NCI-H2107 treated with DMSO at 0.1 percent for 48 hours (cell line): ENCODE results near the gene UNC13B.
A peak's percentile ranks its signal among the peaks of the same experiment; 100 is the strongest.

Experiments used
- DNase-seq: peaks from one replicate; lab custom pipeline; 2025; ENCODE audit not compliant: unreplicated experiment; lab: John Stamatoyannopoulos, UW

UNC13B gene

DNA sequence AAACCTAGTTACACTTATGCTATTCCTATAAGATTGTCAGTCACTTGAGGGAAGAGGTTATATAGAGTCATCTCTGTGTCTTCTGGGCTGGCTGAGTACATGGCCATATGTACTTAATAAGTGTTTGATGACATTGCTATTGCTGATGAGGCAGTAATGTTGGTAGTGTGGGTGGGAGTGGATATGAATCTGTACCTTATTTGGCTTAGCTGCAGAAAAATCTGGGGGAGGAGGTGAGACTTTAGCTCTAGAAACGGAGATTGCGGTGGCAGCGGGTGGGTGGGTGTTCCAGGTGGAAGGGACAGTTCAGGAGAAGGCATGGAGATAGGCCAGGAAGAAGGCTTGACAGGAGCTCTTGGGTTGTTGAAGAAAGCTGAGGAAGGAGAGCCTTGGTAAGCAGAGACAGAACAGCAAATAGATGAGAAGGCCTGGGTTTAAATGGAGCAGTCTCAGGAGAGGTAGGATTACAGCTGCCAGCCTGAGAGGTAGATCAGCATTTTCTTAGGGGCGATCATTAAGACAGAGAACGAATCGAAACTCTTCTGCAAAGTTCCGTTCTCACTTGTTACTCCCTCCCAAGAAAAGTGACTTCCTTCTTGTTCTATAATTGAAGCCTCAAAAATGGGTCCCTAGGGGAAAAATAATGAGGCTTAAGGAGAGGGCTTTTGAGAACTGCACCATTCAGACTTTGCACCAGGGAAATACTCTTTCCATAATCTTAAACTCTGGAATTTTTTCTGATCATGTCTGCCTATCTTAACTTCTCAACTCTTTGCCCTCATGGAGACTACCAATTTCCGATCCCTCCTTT, 160.5 kb downstream of the UNC13B start:
- no peak for DNase-seq

DNA sequence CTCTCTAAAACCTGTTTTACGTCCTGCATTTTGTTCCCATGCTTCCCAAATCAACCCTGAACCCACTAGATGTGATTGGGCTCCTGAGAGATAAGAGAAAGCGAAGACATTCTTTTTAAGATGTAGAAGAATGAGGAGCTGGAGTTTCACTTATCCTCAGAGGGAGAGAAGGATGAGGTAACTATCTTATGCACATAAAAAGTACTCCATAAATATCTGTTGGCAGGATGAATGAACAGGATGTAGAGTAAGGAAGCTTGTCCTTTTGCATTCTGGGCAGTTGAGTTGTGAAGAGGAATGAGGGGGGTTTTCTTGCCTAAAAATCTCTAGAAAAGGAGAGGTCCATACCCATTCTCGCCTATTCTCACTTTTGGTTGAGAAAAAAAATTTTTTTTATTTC, 163.2 kb downstream of the UNC13B start:
- DNase-seq = no peak

DNA sequence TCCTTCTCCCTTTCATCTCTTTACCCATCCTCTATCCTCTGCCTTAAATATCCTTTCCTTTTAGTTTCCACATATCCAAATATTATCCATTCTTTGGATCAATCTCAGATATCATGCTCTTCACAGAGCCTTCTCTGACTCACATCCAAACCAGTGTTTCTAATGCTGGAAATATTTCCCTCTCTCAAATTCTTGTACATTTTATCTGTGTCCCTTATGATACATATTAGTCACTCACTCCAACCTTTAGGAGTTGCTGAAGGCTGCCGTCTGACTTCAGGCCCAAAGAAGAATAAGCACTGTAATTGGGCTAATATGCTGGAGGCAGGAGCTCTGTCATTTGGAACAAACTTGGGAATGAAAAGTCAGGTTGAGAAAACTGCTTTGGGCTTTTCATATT, 171.7 kb downstream of the UNC13B start:
- no peak for DNase-seq

DNA sequence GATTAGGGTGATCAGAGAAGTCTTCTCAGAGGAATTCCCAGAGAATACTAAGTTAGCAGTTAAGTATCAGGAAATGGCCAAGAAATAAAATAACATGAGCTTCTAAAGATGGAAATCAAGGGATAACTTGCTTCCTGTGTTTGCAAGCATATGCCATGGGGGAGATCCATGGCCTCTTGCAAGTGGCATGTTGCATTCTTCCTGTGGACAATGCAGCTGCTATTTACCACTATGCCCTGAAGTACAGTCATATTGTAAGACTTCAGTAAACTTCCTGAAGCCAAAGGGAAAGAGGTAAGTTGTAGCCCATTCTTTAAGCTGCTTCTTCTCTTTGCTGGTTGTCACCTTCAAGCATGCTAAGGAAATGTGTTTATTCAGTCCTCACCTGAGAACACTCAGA, 173.4 kb downstream of the UNC13B start:
- no peak for DNase-seq

DNA sequence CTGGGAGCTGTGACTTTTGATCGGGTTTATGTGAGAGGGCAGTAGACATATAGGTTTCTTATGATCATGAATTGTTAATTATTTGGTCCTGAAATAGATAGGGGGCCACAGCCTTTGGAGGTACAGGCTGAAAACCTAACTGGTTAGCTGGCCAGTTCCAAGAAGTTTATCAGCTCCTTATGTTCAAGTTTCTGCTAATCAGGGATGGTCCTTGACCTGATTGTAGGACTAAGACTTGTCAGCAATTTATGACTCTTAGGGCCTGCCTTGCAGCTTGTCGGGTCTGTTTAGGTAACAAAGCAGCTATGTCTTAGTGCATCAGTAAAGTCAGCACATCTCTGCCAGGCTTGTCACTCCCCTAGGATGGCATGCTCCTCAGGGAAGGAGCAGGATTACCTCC, 176.3 kb downstream of the UNC13B start:
- no peak for DNase-seq

DNA sequence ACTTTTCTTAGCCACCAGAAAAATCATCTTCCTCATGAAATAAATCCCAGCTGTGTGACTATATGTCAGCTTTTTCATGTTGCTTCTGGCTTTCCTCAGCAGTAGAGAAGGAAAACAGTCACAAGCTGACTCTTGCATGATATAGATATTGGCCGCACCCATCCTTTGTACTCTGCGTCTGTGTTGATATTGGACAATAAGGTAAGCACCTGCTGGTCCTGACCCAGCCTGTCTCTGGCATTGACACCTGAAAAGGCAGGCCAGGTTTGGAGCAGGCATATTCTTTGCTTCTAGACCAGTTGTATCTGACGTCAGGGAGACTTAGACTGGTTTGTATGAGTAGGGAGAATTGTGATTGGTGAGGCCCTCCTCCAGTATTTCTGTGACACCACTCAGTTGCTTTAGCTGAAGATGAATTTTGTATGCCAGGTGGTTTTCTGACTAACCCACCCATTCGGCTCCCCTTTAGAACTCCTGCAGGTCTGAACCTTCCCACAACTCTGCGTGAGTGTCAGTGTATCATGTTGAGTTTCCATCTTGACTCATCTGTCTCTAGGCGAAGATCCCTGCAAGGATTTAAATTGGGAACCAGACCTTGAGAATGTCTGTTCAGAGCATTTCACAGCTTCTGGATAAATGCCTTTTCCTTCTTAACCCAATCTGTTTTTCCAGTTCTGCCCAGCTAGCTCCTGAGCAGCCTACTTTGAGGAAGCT, 176.9 kb downstream of the UNC13B start:
- no peak for DNase-seq

DNA sequence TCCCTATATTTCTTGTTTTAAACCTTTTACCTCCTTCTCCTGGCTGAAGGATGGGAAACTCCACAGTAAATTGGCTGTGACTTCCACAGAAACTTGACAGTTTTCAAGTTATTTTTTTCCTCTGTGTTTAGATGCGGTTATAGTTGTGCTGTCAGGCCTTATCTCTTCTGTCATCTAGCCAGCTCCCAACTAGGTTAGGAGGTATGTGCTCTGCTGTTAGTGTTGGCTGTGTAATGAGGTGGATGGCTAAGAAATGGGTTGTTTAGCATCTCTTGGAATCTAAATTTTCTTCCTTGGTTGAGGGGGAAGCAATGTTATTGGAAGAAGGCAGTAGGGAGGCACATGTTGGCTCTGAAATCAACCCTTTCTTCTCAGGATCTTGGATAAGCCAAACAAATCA, 178.2 kb downstream of the UNC13B start:
- no peak for DNase-seq

DNA sequence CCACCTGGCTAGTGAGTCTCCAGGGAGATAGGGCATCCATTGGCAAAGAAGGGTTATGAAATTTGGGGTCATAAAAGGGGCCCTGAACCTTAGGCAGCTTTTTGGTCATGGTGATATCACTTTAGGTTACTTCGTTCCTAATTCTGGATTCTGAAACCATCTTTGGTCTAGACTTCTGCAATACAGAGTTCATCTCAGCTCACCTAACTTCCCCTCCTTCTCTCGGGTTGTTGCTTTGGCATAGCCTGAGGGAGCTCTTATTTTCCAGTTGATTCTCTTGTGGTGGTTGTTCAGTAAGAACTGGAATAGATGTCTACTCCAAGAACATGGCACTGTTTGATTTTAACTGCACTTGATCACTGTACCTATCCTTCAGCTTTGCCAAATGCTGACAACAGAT, 179.2 kb downstream of the UNC13B start:
- DNase-seq = no peak

DNA sequence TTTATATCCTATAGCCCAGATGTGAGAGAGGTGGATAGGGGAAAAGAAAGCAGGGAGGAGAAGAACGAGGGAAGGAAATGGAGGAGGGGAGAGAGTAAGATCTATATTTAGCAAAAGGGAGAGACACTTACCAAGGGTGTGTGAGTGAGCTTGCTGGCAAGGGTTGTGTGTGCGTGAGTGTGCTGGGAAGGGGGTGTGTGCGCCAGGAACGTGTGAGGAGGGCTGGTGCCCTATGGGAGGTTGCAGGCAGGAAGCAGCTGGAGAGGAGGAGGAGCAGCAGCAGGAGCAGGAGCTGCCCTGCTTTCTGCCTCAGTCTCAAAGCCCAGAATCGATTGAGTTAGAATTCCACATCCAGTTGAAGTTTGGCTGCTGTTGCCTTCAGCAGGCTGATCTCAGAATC, 179.8 kb downstream of the UNC13B start:
- no peak for DNase-seq

DNA sequence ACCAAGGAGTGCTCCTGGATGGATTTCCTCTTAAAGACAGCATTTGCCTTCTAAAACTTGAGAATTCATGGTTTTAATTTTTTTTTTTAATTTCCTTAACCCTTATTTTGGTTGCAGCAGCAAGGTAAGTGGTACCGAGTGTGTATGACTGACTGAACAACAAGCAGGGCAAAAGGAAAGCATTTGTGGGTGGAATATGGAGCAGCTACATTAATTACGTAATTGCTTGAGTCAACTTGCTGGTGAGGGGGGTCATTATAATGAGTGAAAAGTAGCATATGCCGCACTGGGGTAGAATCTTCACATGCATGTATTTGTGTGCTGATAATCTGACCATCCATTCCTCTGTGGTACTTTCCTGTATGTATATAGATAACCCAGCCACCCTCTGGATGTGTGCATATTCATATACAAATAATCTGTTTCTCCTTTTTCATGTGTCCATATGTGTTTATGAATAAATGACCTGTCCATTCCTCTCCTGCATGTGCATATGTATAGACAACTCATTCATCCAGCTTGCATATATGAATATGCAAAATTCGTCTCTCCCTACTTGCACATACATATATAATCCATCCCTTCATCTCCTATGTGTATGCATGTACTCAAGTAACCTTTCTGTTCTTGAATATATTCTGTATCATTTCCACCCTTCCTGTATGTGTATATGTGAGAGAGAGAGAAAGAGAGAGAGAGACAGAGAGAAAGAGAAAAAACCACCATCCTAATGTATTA, 180.6 kb downstream of the UNC13B start:
- no peak for DNase-seq

DNA sequence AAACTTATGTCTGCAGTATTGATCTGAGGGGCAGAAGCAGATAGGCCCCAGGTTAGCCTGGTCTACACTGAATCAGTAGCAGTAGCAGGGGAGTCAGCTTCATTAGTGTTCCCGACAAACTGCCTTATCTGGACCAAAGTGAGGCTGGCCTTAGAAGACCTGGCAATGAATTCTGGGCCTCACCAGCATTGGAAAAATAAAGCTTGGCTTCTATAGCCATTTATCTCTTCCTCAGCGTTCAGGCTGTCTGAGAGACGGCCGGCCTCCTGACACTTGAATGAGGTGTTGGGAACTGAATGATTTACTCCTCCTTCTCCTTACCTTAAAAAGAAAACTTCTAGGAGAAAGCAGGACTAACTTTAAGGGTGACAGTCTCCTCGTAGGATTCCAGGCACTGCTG, 186.3 kb downstream of the UNC13B start:
- DNase-seq = no peak

DNA sequence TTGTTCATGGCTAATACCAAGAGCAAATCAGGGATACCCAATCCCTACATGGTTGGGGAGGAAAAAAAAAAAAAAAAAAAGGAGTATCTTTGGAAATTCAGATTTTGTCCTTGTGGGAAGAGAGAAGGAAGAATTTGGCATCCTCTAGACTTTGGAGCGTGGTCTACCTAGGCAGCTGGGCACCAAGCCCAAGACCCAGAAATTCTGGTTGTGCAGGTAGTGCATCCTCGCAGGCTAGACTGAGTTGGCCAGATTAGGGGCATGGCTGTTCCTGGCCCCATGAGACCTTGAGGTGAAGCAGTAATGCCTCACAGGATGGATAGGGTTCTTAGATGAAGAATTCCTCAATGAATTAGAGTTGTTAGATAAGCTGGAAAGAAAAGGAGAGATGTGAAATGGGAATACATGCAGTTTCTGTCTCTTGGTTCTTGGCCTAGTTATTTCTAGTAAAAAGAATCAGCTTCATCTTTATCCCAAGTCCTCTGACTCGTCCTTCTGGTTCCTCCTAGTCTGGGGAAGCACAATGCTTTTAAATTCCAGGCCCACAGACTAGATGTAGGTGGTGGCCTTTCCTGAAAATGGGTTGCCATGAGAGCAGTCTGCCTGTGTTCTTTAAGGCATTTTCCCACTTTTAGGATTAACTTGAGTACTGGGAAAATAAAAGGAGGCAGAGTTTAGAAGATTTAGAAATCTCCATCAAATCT, 187.6 kb downstream of the UNC13B start:
- DNase-seq = no peak

DNA sequence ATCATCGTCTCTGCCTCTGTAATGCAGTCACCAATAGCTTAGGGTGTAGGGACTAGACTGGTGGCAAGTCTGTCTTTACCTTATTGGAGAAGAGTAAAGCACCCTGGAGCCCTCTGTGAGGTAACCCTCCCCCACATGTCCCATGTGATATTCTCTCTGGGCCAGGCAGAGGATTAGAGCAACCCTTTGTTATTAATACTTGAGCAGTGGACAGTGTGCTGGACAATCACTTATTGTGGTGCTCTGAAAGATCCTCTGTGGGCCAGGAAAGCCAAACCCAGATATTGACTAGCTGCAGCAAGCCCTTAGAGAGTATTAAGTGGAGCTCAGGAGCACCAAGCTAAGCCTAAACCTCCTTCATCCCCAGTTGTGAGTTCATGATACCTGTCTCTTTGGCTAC, 188.4 kb downstream of the UNC13B start:
- DNase-seq = no peak

DNA sequence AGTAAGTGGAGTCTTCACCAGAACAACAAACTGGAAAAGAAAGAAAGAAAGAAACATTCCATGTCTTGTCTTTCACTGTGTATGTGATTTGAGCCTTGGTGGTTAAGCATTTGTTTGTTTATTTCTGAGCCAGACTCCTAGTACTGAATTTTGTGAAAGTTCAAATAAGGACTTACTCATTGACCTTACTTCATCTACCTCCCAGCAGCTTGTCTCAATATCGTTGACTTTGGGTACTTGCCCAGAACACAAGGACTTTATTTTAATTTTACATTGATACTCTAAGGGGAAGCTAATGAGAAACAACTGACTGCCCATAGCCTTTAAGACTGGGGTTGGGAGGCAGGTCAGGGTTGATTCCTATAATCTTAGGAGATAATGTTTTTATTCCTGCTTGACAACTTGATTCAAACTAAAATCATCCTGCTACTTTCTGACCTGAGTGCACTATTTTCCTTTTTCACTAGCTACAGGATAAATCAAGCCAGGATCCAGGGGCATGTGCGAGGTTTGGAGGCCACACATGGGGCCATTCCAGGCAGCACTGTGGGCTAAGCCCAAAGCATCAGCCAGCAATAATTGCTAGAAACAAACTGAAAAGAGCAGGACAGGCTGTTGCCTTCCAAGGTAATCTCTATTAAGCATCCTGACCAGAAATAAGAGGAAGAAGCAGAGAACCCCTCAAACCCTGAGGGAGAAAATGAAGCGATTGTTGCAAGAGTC, 189.2 kb downstream of the UNC13B start:
- DNase-seq = no peak

DNA sequence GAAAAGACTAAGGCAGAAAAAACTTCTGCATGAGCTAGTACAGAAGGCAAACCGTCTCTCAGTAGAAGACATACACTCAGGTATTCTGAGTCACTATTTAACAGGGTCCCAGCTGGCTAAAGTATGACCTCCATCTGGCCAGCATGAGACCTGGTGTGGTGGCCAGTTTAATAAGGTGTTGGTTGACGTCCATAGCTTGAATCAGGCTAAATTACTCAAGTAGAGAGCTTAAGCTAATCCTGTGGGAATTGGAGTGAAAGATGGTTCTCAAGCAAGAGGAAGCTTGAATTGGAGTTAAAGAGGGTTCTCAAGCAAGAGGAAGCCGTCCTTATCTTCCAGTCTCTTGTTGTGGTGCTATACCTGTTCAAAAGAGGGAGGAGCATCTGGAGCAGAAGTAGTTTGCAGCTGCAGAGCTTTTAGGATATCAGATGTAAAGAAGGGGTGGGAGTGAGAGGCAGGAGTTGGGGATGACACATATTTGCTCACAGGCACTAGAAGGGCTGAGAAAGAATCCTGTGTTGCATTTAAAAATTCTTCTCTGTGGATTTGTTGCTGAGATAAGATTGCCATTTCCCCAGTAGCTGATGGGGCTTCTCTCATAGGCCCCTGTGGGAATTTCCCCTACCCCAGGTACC, 192.0 kb downstream of the UNC13B start:
- no peak for DNase-seq

DNA sequence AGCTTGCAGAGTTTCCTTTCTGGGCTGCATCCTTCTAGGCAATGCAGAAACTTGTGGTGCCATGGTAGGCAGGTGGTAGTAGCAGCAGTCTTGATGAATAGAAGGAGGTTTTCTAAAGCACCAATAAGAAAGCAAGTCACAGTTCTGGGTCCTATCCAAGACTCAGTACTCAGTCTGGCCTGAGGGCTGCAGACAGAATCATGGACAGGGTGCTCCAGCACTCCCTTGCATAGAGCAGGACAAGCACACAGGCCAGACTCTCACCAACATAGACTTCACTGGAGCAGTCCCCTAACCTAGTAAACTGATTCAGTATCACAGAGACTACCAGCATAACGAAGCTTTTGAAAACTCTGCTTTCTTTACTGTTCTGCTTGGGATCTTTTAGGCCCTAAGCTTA, 194.1 kb downstream of the UNC13B start:
- DNase-seq = no peak

DNA sequence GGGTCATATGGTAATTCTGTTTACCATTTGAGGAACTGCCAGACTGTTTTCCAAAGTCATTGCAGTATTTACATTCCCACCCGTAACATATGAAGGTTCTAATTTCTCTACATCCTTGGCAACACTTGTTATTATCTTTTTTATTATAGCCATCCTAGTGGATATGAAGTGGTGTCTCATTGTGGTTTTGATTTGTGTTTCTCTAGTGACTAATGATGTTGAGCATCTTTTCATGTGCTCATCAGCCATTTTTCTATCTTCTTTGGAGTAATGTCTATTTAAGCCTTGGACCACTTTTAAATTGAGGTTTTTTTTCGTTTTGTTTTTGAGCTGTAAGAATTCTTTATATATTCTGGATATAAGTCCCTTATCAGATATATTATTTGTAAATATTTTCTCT, 195.3 kb downstream of the UNC13B start:
- DNase-seq = no peak

DNA sequence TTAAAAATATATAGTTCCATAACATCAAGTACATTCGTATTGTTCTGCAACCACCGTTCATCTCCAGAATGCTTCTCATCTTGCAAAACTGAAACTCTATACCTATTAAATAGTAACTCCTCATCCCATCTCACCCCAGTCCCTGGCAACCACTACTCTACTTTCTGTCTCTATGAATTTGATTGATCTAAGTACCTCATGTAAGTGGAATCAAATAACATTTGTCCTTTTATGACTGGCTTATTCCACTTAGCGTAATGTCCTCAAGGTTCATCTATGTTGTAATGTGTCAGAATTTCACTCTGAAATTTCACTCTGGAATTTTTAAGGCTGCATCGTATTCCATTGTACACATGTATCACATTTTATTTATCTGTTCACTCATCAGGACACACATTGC, 196.0 kb downstream of the UNC13B start:
- DNase-seq = peak; percentile 79

DNA sequence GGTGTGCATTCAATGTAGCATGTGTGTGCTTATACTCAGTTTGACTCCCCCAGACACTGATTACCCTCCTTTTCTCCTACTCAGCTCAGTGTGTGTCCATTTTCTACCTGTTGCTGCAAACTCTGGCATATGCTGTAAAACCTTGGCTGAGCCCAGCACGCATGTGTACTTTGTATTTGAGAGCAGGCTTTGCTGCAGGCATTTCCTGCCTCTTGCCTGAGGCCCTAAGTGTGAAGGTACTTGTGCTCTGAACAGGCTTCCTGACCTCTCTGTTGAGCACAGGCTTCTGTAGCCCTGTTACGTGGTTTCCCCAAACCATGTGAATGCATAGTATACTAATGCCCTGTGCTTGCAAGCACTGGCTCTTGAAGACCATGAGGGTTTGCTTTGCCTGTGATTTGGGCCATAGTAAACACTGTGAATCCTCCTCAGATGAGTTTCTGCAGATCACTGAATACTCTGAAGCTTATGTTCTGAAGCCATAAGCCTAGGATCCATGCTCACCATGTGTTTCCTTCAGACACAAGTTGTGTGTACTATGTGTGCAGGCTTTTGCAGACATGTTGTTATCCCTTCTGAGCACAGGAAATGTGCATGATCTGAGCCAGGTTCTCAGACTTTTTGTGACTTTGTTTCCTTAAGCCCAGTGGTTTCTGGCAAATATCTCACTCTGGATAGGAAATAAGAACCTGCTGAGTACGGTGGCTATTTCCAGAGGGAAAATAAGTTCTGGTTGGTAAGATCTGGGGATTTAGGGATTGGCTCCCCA, 203.2 kb downstream of the UNC13B start:
- no peak for DNase-seq

DNA sequence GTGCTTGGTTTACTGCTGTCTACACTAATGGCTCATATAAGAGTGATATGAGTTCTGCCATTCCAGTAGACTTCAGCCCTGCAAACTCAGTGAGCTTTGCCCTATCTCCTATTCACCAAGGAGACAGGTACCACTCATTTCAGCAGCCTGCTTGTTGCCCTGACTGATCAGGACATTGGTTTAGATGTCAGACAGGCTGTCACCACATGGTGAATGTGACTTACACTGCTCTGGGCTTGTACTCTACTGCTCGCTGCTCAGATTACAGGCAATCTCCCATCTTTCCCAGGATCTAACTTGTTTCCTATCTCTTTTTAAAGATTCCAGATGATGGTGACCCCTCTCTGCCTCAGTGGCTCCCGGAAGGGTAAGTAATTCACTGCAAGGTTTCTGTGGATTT, 204.8 kb downstream of the UNC13B start:
- DNase-seq = no peak
